HEK293 (cell line): ENCODE measurements around the gene C9orf57.

Source experiments
- CTCF ChIA-PET: fragments of 350-600 bp; formaldehyde crosslinking; extraction: SDS; loops from one replicate; lab custom pipeline; 2021; ENCODE audit warnings: antibody characterized with exemption; lab: Yijun Ruan, JAX
- POLR2A ChIA-PET: fragments of 300-600 bp; formaldehyde crosslinking; extraction: SDS; loops from one replicate; lab custom pipeline; 2020; ENCODE audit warnings: antibody characterized with exemption, inconsistent platforms; lab: Yijun Ruan, JAX
- H3K27ac ChIP-seq: fragments of 200-500 bp; sonication (Bioruptor generic); 2 replicates; pipeline ENCODE4 v1.5.1; 2014; ENCODE audit warnings: low read depth, low read length, control low read depth, inconsistent platforms; ENCODE audit errors: extremely low read depth
- H3K36me3 ChIP-seq, 2 experiments: fragments of 200-500 bp in 1 of 2; sonication (Bioruptor generic) in 1 of 2; 1 replicate in 1 of 2; 2 replicates in 1 of 2; pipeline ENCODE4 v1.5.1; 2014 to 2017; ENCODE audit warnings: inconsistent platforms in 2 of 2, low read length in 2 of 2; ENCODE audit not compliant: control insufficient read depth in 2 of 2, insufficient read depth in 1 of 2
- H3K4me1 ChIP-seq: fragments of 200-500 bp; sonication (Bioruptor generic); 2 replicates; pipeline ENCODE4 v1.5.1; 2014; ENCODE audit warnings: mild to moderate bottlenecking, low read length, inconsistent platforms; ENCODE audit not compliant: control insufficient read depth, insufficient read depth
- H3K4me3 ChIP-seq: 2 replicates; pipeline ENCODE4 v1.5.1; 2011; ENCODE audit warnings: low read depth, mild to moderate bottlenecking, control low read depth, low read length, moderate library complexity
- H3K9me3 ChIP-seq: fragments of 200-500 bp; sonication (Bioruptor generic); 2 replicates; pipeline ENCODE4 v1.5.1; 2014; ENCODE audit warnings: low read depth, low read length, inconsistent platforms; ENCODE audit not compliant: control insufficient read depth, insufficient read depth
- GLIS2 ChIP-seq: fragments of 450-650 bp; formaldehyde crosslinking; IDR thresholded peaks from 2 replicates; pipeline ENCODE4 v1.5.1; 2016; ENCODE audit warnings: missing biosample characterization, missing genetic modification characterization
- HIC1 ChIP-seq: fragments of 450-650 bp; formaldehyde crosslinking; IDR thresholded peaks from 2 replicates; pipeline ENCODE4 v1.5.1; 2016; ENCODE audit warnings: missing biosample characterization, missing genetic modification characterization
- INSM2 ChIP-seq: fragments of 450-650 bp; formaldehyde crosslinking; IDR thresholded peaks from 2 replicates; pipeline ENCODE4 v1.5.1; 2016; ENCODE audit warnings: missing biosample characterization, missing genetic modification characterization
- MEIS1 ChIP-seq: sonication (generic); formaldehyde crosslinking; IDR thresholded peaks from 2 replicates; pipeline ENCODE4 v1.8.1; 2022; ENCODE audit warnings: missing genetic modification reagents, mild to moderate bottlenecking, borderline replicate concordance
- MYNN ChIP-seq: fragments of 450-650 bp; formaldehyde crosslinking; IDR thresholded peaks from 2 replicates; pipeline ENCODE4 v1.5.1; 2016; ENCODE audit warnings: missing biosample characterization, missing genetic modification characterization, borderline replicate concordance
- MZF1 ChIP-seq: fragments of 450-650 bp; formaldehyde crosslinking; IDR thresholded peaks from 2 replicates; pipeline ENCODE4 v1.5.1; 2017; ENCODE audit warnings: missing biosample characterization, missing genetic modification characterization, borderline replicate concordance
- PATZ1 ChIP-seq: fragments of 450-650 bp; formaldehyde crosslinking; IDR thresholded peaks from 2 replicates; pipeline ENCODE4 v1.5.1; 2016; ENCODE audit warnings: missing biosample characterization, missing genetic modification characterization
- ZFHX2 ChIP-seq: fragments of 450-650 bp; formaldehyde crosslinking; conservative IDR thresholded peaks from 2 replicates; pipeline ENCODE4 v1.5.1; 2016; ENCODE audit warnings: missing biosample characterization, missing genetic modification characterization
- ZNF157 ChIP-seq: fragments of 450-650 bp; formaldehyde crosslinking; IDR thresholded peaks from 2 replicates; pipeline ENCODE4 v1.5.1; 2016; ENCODE audit warnings: missing biosample characterization, missing genetic modification characterization
- ZNF2 ChIP-seq: fragments of 450-650 bp; formaldehyde crosslinking; IDR thresholded peaks from 2 replicates; pipeline ENCODE4 v1.5.1; 2016; ENCODE audit warnings: missing biosample characterization, missing genetic modification characterization
- ZNF274 ChIP-seq, 2 experiments: fragments of 200-500 bp in 1 of 2; fragments of 450-650 bp in 1 of 2; sonication (Bioruptor generic) in 1 of 2; formaldehyde crosslinking in 1 of 2; IDR thresholded peaks; 2 replicates each; pipeline versions ENCODE4 v1.5.1 to v1.6.1; 2014 to 2016; ENCODE audit warnings: borderline replicate concordance in 1 of 2, inconsistent platforms in 1 of 2, low read length in 1 of 2, missing biosample characterization in 1 of 2, missing genetic modification characterization in 1 of 2
- ZNF280C ChIP-seq: fragments of 450-650 bp; formaldehyde crosslinking; IDR thresholded peaks from 2 replicates; pipeline ENCODE4 v1.5.1; 2016; ENCODE audit warnings: missing biosample characterization, missing genetic modification characterization
- ZNF423 ChIP-seq: fragments of 450-650 bp; formaldehyde crosslinking; IDR thresholded peaks from 2 replicates; pipeline ENCODE4 v1.5.1; 2016; ENCODE audit warnings: missing biosample characterization, missing genetic modification characterization
- ZNF473 ChIP-seq: fragments of 450-650 bp; formaldehyde crosslinking; IDR thresholded peaks from 2 replicates; pipeline ENCODE4 v1.5.1; 2017; ENCODE audit warnings: missing biosample characterization, missing genetic modification characterization
- ZNF488 ChIP-seq: fragments of 450-650 bp; formaldehyde crosslinking; IDR thresholded peaks from 2 replicates; pipeline ENCODE4 v1.5.1; 2016; ENCODE audit warnings: missing biosample characterization, missing genetic modification characterization
- ZNF558 ChIP-seq: fragments of 450-650 bp; formaldehyde crosslinking; IDR thresholded peaks from 2 replicates; pipeline ENCODE4 v1.5.1; 2016; ENCODE audit warnings: missing biosample characterization, missing genetic modification characterization
- ZNF670 ChIP-seq: fragments of 450-650 bp; formaldehyde crosslinking; IDR thresholded peaks from 2 replicates; pipeline ENCODE4 v1.5.1; 2016; ENCODE audit warnings: missing biosample characterization, missing genetic modification characterization, low read depth
- ZNF692 ChIP-seq: fragments of 450-650 bp; formaldehyde crosslinking; IDR thresholded peaks from 2 replicates; pipeline ENCODE4 v1.5.1; 2016; ENCODE audit warnings: missing biosample characterization, missing genetic modification characterization
- ZNF777 ChIP-seq: fragments of 450-650 bp; formaldehyde crosslinking; IDR thresholded peaks from 2 replicates; pipeline ENCODE4 v1.5.1; 2017; ENCODE audit warnings: missing biosample characterization, missing genetic modification characterization, borderline replicate concordance

Gene C9orf57

GRCh38 chr9:72060513-72060912 lies at the start of gene C9orf57:
Gene C9orf57, minus strand, starts transcription at chr9:72060613. Its CDS starts 1,282 bp downstream, at chr9:72059331.
- CTCF ChIA-PET = no interaction called here
- no peaks in the 10 kb centered on the region for H3K36me3 ChIP-seq
- POLR2A ChIA-PET = no interaction called here
- H3K4me1 ChIP-seq = no peaks in the 10 kb centered on the region
- H3K27ac ChIP-seq = no peak within 1 kb of the TSS
- H3K4me3 ChIP-seq = no peak within 1 kb of the TSS
- H3K9me3 ChIP-seq = no peaks in the 10 kb centered on the region
- TF ChIP-seq MEIS1 (CRISPR knock-in tag) (no peak), ZNF157 (no peak), MZF1 (tag by site-specific recombination) (no peak), ZNF777 (no peak), ZNF2 (tag by site-specific recombination) (no peak), ZNF274 (IDR thresholded peaks at IDR 0.05; ENCODE audit: low read length) (no peak), ZNF274 (tag by site-specific recombination; IDR thresholded peaks at IDR 0.05; ENCODE audit: borderline replicate concordance) (no peak), ZNF280C (tag by site-specific recombination) (no peak), MYNN (tag by site-specific recombination) (no peak), INSM2 (no peak), ZNF692 (tag by site-specific recombination) (no peak), HIC1 (tag by site-specific recombination) (no peak), GLIS2 (tag by site-specific recombination) (no peak), ZNF488 (no peak), ZNF670 (tag by site-specific recombination) (no peak), ZNF473 (tag by site-specific recombination) (no peak), ZNF423 (tag by site-specific recombination) (no peak), ZFHX2 (tag by site-specific recombination) (no peak), ZNF558 (tag by site-specific recombination) (no peak), PATZ1 (no peak)
